GM12874 (cell line): Measurements from ENCODE around the gene GYS2.

Experiments used
- CTCF ChIP-seq: IDR thresholded peaks from 2 replicates; pipeline ENCODE4 v1.5.1; 2011; ENCODE audit warnings: low read depth, mild to moderate bottlenecking, control low read depth, low read length, moderate library complexity; ENCODE audit not compliant: insufficient read depth

GYS2 gene

GRCh38 chr12:21604245-21605101 lies at the start of gene GYS2:
Gene GYS2 (minus strand): TSS chr12:21604847. CDS start chr12:21604592, 255 bp downstream.
- TF ChIP-seq CTCF, result no peak

- no peak for TF ChIP-seq CTCF
Measured at GRCh38 chr12:21651821-21652220, 47.2 kb upstream of the GYS2 start.

- TF ChIP-seq CTCF, result no peak
Measured at GRCh38 chr12:21650997-21651396, 46.4 kb upstream of the GYS2 start.

GRCh38 chr12:21649034-21649433 lies 44.4 kb upstream of the GYS2 start:
- no peak for TF ChIP-seq CTCF

GRCh38 chr12:21648378-21648777 lies 43.7 kb upstream of the GYS2 start:
- no peak for TF ChIP-seq CTCF

- TF ChIP-seq CTCF, result no peak
Measured at GRCh38 chr12:21647179-21647578, 42.5 kb upstream of the GYS2 start.

- no peak for TF ChIP-seq CTCF
Measured at GRCh38 chr12:21644516-21644915, 39.9 kb upstream of the GYS2 start.
